ENCODE results near the gene ESRRA.

GRCh38 chr11:64362339-64362738 lies 57.0 kb downstream of the ESRRA start:
- TF ChIP-seq POLR2A (IDR thresholded peaks at IDR 0.05), result no peak
- TF ChIP-seq, protein P1, sequence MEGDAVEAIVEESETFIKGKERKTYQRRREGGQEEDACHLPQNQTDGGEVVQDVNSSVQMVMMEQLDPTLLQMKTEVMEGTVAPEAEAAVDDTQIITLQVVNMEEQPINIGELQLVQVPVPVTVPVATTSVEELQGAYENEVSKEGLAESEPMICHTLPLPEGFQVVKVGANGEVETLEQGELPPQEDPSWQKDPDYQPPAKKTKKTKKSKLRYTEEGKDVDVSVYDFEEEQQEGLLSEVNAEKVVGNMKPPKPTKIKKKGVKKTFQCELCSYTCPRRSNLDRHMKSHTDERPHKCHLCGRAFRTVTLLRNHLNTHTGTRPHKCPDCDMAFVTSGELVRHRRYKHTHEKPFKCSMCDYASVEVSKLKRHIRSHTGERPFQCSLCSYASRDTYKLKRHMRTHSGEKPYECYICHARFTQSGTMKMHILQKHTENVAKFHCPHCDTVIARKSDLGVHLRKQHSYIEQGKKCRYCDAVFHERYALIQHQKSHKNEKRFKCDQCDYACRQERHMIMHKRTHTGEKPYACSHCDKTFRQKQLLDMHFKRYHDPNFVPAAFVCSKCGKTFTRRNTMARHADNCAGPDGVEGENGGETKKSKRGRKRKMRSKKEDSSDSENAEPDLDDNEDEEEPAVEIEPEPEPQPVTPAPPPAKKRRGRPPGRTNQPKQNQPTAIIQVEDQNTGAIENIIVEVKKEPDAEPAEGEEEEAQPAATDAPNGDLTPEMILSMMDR (IDR thresholded peaks at IDR 0.05), result no peak
